Endothelial cell of umbilical vein (primary cell): ENCODE data around the gene PPP5C. TPM values are rescaled to one million over a fixed set of nuclear protein-coding genes. Genes with fewer than 3 reads are reported as not detected.

Experiments used
- BruUV-seq: library from RNA; stranded (reverse); fragments of 400-500 nt; replicated peaks from 2 replicates; lab custom pipeline; 2021; lab: Mats Ljungman, UMichigan
- CTCF ChIA-PET: fragments of 300-600, 350-600 bp; sonication (Branson Sonifier 250); formaldehyde crosslinking; loops from one replicate; lab custom pipeline; 2021; ENCODE audit warnings: antibody characterized with exemption, inconsistent platforms; lab: Charles Lee
- POLR2A ChIA-PET: fragments of 300-600, 350-600 bp; sonication (Branson Sonifier 250); formaldehyde crosslinking; loops from one replicate; lab custom pipeline; 2021; ENCODE audit warnings: antibody characterized with exemption, inconsistent platforms; lab: Charles Lee
- DNase-seq: peaks from one replicate; pipeline ENCODE4 v3.0.0-alpha.2; 2011; ENCODE audit warnings: low read depth, low spot score
- FAIRE-seq: peaks from 2 replicates; lab custom pipeline; 2011; peaks lifted over from hg19 to GRCh38; lab: Jason Lieb, UNC
- H2AFZ ChIP-seq: 2 replicates; pipeline ENCODE4 v1.6.0; 2012; ENCODE audit warnings: low read depth, low read length, control low read depth, inconsistent platforms
- H3K27ac ChIP-seq: 2 replicates; pipeline ENCODE4 v1.5.1; 2011; ENCODE audit warnings: low read depth, mild to moderate bottlenecking, control low read depth, low read length, moderate library complexity; ENCODE audit not compliant: insufficient read depth
- H3K27me3 ChIP-seq, 2 experiments: 2 replicates each; pipeline versions ENCODE4 v1.6.0 to v1.6.1; 2011; ENCODE audit warnings: low read length in 2 of 2, mixed read lengths in 1 of 2; ENCODE audit not compliant: control insufficient read depth in 2 of 2, insufficient read depth in 2 of 2
- H3K36me3 ChIP-seq, 2 experiments: 2 replicates in 1 of 2; 3 replicates in 1 of 2; pipeline ENCODE4 v1.5.1; 2011; ENCODE audit warnings: low read length in 2 of 2, mild to moderate bottlenecking in 1 of 2, moderate library complexity in 1 of 2; ENCODE audit not compliant: control insufficient read depth in 2 of 2, insufficient read depth in 2 of 2; ENCODE audit errors: extremely low read depth in 1 of 2
- H3K4me1 ChIP-seq: 3 replicates; pipeline ENCODE4 v1.5.1; 2011; ENCODE audit warnings: mild to moderate bottlenecking, low read length; ENCODE audit not compliant: control insufficient read depth, insufficient read depth; ENCODE audit errors: extremely low read depth
- H3K4me2 ChIP-seq: 2 replicates; pipeline ENCODE4 v1.6.1; 2011; ENCODE audit warnings: low read length, control low read depth, mixed read lengths; ENCODE audit not compliant: insufficient read depth
- H3K4me3 ChIP-seq, 3 experiments: fragments of 200-600 bp in 1 of 3; sonication (generic), shearing (Covaris generic) in 1 of 3; replicated peaks in 1 of 3; 2 replicates each; pipeline ENCODE4 v1.5.1; 2011 to 2016; ENCODE audit warnings: control low read depth in 3 of 3, low read length in 3 of 3, mild to moderate bottlenecking in 2 of 3, inconsistent platforms in 1 of 3, low read depth in 1 of 3, moderate library complexity in 1 of 3; ENCODE audit not compliant: insufficient read depth in 1 of 3
- H3K79me2 ChIP-seq: 2 replicates; pipeline ENCODE4 v1.6.0; 2012; ENCODE audit warnings: low read length, inconsistent platforms; ENCODE audit not compliant: control insufficient read depth, insufficient read depth
- H3K9ac ChIP-seq: replicated peaks from 2 replicates; pipeline ENCODE3; 2011; ENCODE audit warnings: low read length, control low read depth; ENCODE audit not compliant: insufficient read depth; ENCODE audit errors: extremely low read depth
- H3K9me1 ChIP-seq: replicated peaks from 3 replicates; pipeline ENCODE4 v1.6.0; 2011; ENCODE audit warnings: mild to moderate bottlenecking, low read length; ENCODE audit not compliant: control insufficient read depth, insufficient read depth; ENCODE audit errors: extremely low read depth
- H3K9me3 ChIP-seq: replicated peaks from 2 replicates; pipeline ENCODE4 v1.5.1; 2012; ENCODE audit warnings: low read length, inconsistent platforms; ENCODE audit not compliant: control insufficient read depth, insufficient read depth
- H4K20me1 ChIP-seq: replicated peaks from 2 replicates; pipeline ENCODE3; 2011; ENCODE audit warnings: mild to moderate bottlenecking, low read length; ENCODE audit not compliant: control insufficient read depth, insufficient read depth; ENCODE audit errors: extremely low read depth
- EZH2 ChIP-seq: IDR thresholded peaks from 2 replicates; pipeline ENCODE4 v1.6.1; 2012; ENCODE audit warnings: borderline replicate concordance, low read depth, mild to moderate bottlenecking, moderate library complexity, low read length, inconsistent platforms; ENCODE audit not compliant: severe bottlenecking
- FOS ChIP-seq: IDR thresholded peaks from 2 replicates; pipeline ENCODE4 v1.6.1; 2011; ENCODE audit warnings: mild to moderate bottlenecking, low read length, moderate library complexity, borderline replicate concordance; ENCODE audit not compliant: insufficient read depth
- JUN ChIP-seq: IDR thresholded peaks from 2 replicates; pipeline ENCODE4 v1.6.1; 2011; ENCODE audit warnings: borderline replicate concordance, low read depth; ENCODE audit not compliant: insufficient read length, insufficient read depth
- MYC ChIP-seq: IDR thresholded peaks from one replicate; pipeline ENCODE4 v1.6.1; 2011; ENCODE audit warnings: mild to moderate bottlenecking, low read depth, low read length
- dilution Hi-C: fragments of 300-500 bp; cut with MboI; formaldehyde crosslinking; loops from one replicate; pipeline ENCODE4 v1.15.0; 2019; ENCODE audit warnings: low sequenced_read_pairs; ENCODE audit not compliant: extremely low pct_ligation_motif_present
- intact Hi-C: fragments of 100-400 bp; cut with micrococcal nuclease; formaldehyde crosslinking; loops from one replicate; pipeline ENCODE4 v1.10.0; 2022
- polyA plus RNA-seq, 4 experiments: library from polyadenylated mRNA; depleted of rRNA in 3 of 4; stranded (reverse) in 3 of 4; unstranded in 1 of 4; fragments of >200 nt; gene quantifications; 2 replicates each; pipeline versions ENCODE4 v1.2.1 to v1.2.3, GENCODE V29; 2011 to 2012; ENCODE audit warnings: missing spikeins in 1 of 4
- total RNA-seq: library from RNA; stranded (reverse); gene quantifications from 2 replicates; pipeline ENCODE4 v1.2.3, GENCODE V29; 2021
- TF ChIP-seq, protein P1 (sequence below): IDR thresholded peaks from 2 replicates; pipeline ENCODE4 v1.6.1; 2011; ENCODE audit not compliant: insufficient read depth, insufficient read length
- TF ChIP-seq, protein P2 (sequence below), 2 donors: IDR thresholded peaks; 1 replicate in 1 of 2; 2 replicates in 1 of 2; pipeline ENCODE4 v1.5.1; 2011; ENCODE audit warnings: low read length in 2 of 2, mild to moderate bottlenecking in 2 of 2, moderate library complexity in 2 of 2, control low read depth in 1 of 2, inconsistent platforms in 1 of 2, low read depth in 1 of 2; ENCODE audit not compliant: insufficient read depth in 1 of 2; ENCODE audit errors: extremely low read depth in 1 of 2

Gene PPP5C
- total and polyA plus RNA-seq, 2 donors (not counting 3 experiments of a cell fraction or from before 2014, with no cell fraction given) = 114 to 172 TPM

- H3K4me3 ChIP-seq = no peak overlapping the region
- no peak for TF ChIP-seq JUN
- TF ChIP-seq, protein P1, sequence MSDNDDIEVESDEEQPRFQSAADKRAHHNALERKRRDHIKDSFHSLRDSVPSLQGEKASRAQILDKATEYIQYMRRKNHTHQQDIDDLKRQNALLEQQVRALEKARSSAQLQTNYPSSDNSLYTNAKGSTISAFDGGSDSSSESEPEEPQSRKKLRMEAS = no peak
- no peak for TF ChIP-seq EZH2
- no peak for TF ChIP-seq FOS
- no peak for TF ChIP-seq MYC
- TF ChIP-seq, protein P2, sequence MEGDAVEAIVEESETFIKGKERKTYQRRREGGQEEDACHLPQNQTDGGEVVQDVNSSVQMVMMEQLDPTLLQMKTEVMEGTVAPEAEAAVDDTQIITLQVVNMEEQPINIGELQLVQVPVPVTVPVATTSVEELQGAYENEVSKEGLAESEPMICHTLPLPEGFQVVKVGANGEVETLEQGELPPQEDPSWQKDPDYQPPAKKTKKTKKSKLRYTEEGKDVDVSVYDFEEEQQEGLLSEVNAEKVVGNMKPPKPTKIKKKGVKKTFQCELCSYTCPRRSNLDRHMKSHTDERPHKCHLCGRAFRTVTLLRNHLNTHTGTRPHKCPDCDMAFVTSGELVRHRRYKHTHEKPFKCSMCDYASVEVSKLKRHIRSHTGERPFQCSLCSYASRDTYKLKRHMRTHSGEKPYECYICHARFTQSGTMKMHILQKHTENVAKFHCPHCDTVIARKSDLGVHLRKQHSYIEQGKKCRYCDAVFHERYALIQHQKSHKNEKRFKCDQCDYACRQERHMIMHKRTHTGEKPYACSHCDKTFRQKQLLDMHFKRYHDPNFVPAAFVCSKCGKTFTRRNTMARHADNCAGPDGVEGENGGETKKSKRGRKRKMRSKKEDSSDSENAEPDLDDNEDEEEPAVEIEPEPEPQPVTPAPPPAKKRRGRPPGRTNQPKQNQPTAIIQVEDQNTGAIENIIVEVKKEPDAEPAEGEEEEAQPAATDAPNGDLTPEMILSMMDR (IDR thresholded peaks at IDR 0.05; ENCODE audit: extremely low read depth in 1 of 2, insufficient read depth in 1 of 2, low read depth in 1 of 2, low read length in 2 of 2) = peak; percentile 38 to 43
- peak; percentile 66 for FAIRE-seq
- peaks cover 34% of the 10 kb centered on the region for H3K4me1 ChIP-seq
- no peak overlapping the region for H3K4me2 ChIP-seq
- no peaks in the 10 kb centered on the region for H3K27me3 ChIP-seq
- H3K79me2 ChIP-seq = peaks cover 44% of the 10 kb centered on the region
- peak; percentile 30 for DNase-seq
- no TSS peak for BruUV-seq
- intact Hi-C loops = loop anchor here (1.0 kb wide), 3 partner anchors 22 to 93 kb away; partner anchors contain the start of gene PPP5C
- peak overlapping the region; percentile 16 for H3K9ac ChIP-seq
- no peaks in the 10 kb centered on the region for H3K9me3 ChIP-seq
- no peak overlapping the region for H2AFZ ChIP-seq
- H3K27ac ChIP-seq = peak overlapping the region; percentile 79
- H3K9me1 ChIP-seq = no peaks in the 10 kb centered on the region
- CTCF ChIA-PET = interaction anchor here (0.9 to 4.5 kb wide), 12 partner anchors 9 to 92 kb away, joined by 3 to 37 read pairs (median 4); partner anchors contain the start of gene PPP5C
- POLR2A ChIA-PET = no interaction called here
- no peaks in the 10 kb centered on the region for H4K20me1 ChIP-seq
- H3K36me3 ChIP-seq = peaks cover 13 to 23% of the 10 kb centered on the region in 2 experiments
- dilution Hi-C loops = no loop called here
Measured at GRCh38 chr19:46372901-46373490, 26.1 kb downstream of the PPP5C start.
